ENCODE data around the gene SCYGR5.
"Not testable (repeated sequence)": the region's sequence is repeated elsewhere in the genome, so short reads cannot be mapped to it uniquely, and the experiment has no call there.

SCYGR5 gene, protein sequence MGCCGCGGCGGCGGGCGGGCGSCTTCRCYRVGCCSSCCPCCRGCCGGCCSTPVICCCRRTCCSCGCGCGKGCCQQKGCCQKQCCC

DNA sequence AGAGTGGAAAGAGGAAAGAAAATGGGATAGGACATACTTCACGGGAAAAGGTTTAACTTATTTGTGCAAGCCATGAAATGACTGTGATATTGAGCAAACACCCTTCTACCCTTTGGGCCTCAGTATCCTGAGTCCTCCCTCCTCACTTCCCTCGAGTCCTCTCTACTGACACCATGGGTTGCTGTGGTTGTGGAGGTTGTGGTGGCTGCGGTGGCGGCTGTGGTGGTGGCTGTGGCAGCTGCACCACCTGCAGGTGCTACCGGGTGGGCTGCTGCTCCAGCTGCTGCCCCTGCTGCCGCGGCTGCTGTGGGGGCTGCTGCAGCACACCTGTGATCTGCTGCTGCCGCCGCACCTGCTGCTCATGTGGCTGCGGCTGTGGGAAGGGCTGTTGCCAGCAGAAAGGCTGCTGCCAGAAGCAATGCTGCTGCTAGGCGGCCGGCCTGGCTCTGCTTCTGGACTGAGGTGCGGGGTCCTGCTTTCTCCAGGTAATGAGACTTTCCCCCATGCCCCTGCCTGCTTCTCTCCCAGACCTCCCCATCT is at the start of gene SCYGR5:
Gene SCYGR5 (plus strand): TSS at position 174 of the 540 bp plus-strand sequence. CDS start 0 bp downstream, at position 174.
- DNase-seq (ENCODE audit: low spot score) = not testable (repeated sequence)

DNA sequence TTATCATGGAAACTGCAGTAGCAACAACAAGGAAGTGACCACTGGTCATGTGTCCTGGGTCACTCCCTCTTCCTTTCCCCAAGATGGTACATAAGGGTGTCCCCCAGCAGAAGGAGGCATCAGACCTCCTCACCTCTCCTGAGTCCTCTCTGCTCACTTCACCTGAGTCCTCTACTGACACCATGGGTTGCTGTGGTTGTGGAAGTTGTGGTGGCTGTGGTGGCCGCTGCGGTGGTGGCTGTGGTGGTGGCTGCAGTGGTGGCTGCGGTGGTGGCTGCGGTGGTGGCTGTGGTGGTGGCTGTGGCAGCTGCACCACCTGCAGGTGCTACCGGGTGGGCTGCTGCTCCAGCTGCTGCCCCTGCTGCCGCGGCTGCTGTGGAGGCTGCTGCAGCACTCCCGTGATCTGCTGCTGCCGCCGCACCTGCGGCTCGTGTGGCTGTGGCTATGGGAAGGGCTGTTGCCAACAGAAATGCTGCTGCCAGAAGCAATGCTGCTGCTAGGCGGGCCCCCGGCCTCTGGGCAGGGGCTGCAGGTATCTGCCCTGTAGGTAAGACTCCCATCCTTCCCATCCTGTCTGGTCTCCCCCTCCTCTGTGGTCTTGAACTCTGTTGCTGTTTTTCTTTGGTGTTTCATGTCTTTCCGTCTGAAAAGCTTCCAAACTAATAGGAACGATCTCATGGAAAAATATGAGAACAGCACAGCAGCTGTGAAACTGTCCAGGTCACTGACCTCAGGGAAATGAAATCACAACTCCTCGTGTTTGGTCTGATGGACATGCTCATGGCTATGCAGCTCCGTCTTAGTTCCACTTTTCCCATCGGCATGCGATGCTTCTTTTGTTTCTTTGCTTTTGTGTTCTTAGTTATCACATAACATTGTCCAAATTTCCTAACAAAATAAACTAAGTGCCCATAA is 49.0 kb upstream of the SCYGR5 start, which contains the start of gene SCYGR4:
Gene SCYGR4 (plus strand): TSS at position 183 of the 915 bp plus-strand sequence. CDS start 0 bp downstream, at position 183.
- no peak for DNase-seq (ENCODE audit: low spot score)
- TF ChIP-seq, protein P1, sequence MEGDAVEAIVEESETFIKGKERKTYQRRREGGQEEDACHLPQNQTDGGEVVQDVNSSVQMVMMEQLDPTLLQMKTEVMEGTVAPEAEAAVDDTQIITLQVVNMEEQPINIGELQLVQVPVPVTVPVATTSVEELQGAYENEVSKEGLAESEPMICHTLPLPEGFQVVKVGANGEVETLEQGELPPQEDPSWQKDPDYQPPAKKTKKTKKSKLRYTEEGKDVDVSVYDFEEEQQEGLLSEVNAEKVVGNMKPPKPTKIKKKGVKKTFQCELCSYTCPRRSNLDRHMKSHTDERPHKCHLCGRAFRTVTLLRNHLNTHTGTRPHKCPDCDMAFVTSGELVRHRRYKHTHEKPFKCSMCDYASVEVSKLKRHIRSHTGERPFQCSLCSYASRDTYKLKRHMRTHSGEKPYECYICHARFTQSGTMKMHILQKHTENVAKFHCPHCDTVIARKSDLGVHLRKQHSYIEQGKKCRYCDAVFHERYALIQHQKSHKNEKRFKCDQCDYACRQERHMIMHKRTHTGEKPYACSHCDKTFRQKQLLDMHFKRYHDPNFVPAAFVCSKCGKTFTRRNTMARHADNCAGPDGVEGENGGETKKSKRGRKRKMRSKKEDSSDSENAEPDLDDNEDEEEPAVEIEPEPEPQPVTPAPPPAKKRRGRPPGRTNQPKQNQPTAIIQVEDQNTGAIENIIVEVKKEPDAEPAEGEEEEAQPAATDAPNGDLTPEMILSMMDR (IDR thresholded peaks at IDR 0.05; ENCODE audit: extremely low read depth, missing control alignments) = no peak

DNA sequence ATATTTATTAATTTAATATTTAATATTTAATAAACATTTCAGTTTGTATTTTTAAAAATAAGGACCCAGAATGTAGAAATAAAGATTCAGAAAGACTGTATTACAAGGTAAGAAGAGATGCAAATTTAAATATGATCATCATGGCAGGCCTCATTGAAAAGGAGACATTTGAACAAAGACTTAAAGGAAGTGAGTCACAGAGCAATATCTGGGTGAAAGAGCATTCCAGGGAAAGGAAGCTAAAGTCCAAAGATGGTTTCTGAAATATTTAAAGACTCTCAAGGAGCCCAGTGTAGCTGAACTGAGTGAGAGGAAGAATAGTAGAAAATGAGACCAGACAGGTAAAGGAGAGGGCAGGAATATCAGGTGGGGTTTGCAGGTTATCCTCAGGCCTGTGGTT is 43.4 kb upstream of the SCYGR5 start:
- no peak for DNase-seq (ENCODE audit: low spot score)
- TF ChIP-seq, protein P1 (IDR thresholded peaks at IDR 0.05; ENCODE audit: extremely low read depth, missing control alignments) = no peak

DNA sequence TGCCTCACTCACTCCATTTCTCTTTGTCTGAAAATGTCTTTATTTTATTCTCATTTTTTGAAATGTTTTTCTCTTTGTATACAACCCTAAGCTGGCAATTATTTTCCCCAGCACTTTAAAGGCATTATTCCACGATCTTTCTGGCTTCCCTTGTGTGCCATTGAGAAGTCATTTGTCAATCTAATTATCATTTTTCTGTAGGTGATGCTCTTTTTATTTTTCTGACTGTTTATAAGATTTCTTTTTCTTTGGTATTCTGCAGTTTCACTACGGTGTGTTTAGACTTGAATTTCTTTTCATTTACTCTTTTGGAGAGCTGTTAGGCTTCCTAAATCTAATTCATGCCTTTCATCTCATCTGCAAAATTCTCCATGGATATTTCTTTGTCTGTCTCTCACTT is 41.2 kb upstream of the SCYGR5 start:
- TF ChIP-seq, protein P1 (IDR thresholded peaks at IDR 0.05; ENCODE audit: extremely low read depth, missing control alignments) = no peak
- DNase-seq (ENCODE audit: low spot score) = no peak

DNA sequence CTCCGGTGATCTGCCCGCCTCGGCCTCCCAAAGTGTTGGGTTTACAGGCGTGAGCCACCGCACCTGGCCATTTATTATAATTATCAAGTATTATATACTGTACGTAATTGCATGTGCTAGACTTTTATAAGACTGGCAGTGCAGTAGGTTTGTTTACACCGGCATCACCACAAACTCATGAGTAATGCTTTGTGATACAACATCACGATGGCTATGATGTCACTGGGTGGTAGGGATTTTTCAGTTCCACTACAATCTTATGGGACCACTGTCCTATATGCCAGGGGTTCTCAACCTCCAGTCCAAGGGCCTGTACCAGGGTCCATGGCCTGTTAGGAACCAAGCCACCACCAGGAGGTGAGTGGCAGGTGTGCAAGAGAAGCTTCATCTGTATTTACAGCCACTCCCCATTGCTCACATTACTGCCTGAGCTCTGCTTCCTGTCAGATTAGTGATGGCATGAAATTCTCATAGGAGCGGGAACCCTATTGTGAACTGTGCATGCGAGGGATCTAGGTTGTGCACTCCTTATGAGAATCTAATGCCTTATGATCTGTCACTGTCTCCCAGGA is 39.9 kb upstream of the SCYGR5 start:
- TF ChIP-seq, protein P1 (IDR thresholded peaks at IDR 0.05; ENCODE audit: extremely low read depth, missing control alignments) = no peak
- no peak for DNase-seq (ENCODE audit: low spot score)

DNA sequence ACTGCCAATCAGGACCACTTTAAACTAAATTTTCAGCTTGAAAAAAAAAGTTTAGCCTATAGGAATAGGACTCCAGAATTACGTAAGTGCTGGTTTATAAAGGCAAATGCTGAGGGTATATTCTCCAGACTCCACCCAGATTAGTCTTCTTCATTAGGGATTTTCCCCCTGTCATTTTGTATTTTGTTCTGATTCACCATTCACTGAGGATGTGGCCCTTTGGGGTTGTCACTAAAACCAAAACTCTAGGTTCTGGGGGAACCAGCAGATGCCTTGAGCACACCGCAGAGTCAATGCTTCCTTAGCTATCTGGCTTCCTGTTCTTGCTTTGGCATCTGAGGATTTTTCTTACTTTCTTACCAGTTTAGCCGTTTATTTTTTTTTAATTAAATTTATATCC is 38.8 kb upstream of the SCYGR5 start:
- TF ChIP-seq, protein P1 (IDR thresholded peaks at IDR 0.05; ENCODE audit: extremely low read depth, missing control alignments) = no peak

DNA sequence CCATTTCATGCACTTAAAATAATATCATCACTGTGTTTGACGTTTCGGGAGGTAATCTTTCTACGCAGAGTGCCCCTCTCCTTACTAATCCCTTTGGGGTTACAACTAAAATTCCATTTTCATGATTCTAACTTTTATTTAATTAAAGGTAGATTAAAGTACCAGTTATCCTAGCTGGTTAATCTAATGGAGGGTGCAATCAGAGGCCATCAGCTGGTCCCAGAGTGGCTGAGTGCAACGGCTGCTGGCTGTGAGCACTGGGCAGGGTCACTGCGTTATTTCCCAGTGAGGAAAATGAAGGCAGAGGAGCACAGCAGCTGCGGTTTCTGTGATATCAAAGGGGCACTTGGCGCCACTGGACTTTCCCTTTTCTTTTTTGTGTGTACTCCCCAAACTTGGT is 37.2 kb upstream of the SCYGR5 start:
- TF ChIP-seq, protein P1 (IDR thresholded peaks at IDR 0.05; ENCODE audit: extremely low read depth, missing control alignments) = no peak
- no peak for DNase-seq (ENCODE audit: low spot score)

More for the DNA sequence above, 38.8 kb upstream of the SCYGR5 start:
- DNase-seq (ENCODE audit: low spot score) = peak; percentile 49
